HG03103 (cell line): ENCODE data around the gene HPS4.
"Not testable (repeated sequence)": the region's sequence is repeated elsewhere in the genome, so short reads cannot be mapped to it uniquely, and the experiment has no call there.

Experiments
- ATAC-seq: cut with Tn5 transposase; IDR thresholded peaks from one replicate; pipeline ENCODE4 v1.9.1; 2021; ENCODE audit warnings: low read depth; ENCODE audit not compliant: unreplicated experiment

Gene HPS4

GRCh38 chr22:26417406-26417805 is 66.2 kb downstream of the HPS4 start:
- ATAC-seq = no peak

- no peak for ATAC-seq
Measured at GRCh38 chr22:26416670-26417276, 66.8 kb downstream of the HPS4 start.

GRCh38 chr22:26416256-26416655 is 67.3 kb downstream of the HPS4 start:
- ATAC-seq = no peak

- no peak for ATAC-seq
Measured at GRCh38 chr22:26414347-26414746, 69.2 kb downstream of the HPS4 start.

GRCh38 chr22:26410386-26410785 is 73.2 kb downstream of the HPS4 start:
- ATAC-seq = no peak

- no peak for ATAC-seq
Measured at GRCh38 chr22:26409719-26410335, 73.8 kb downstream of the HPS4 start.

GRCh38 chr22:26408562-26409220 is 74.9 kb downstream of the HPS4 start:
- ATAC-seq = not testable (repeated sequence)

GRCh38 chr22:26406118-26406517 is 77.5 kb downstream of the HPS4 start:
- no peak for ATAC-seq

GRCh38 chr22:26404851-26405421 is 78.6 kb downstream of the HPS4 start:
- ATAC-seq = no peak

GRCh38 chr22:26401726-26402125 is 81.9 kb downstream of the HPS4 start:
- no peak for ATAC-seq
